A549 (cell line): Measurements from ENCODE around the gene CCR2. TPM values are rescaled to one million over a fixed set of nuclear protein-coding genes. Genes with fewer than 3 reads are reported as not detected.

ENCODE experiments used
- ATAC-seq, 2 experiments: fragments of 200-7000 bp in 1 of 2; fragments of >200 bp in 1 of 2; cut with Nextera tagmentation in 1 of 2; cut with Tn5 transposase in 1 of 2; 3 replicates each; pipeline versions ENCODE4 v1.8.0 to v1.9.1; 2018 to 2020; ENCODE audit warnings: mild to moderate bottlenecking in 1 of 2, moderate library complexity in 1 of 2
- CTCF ChIA-PET: fragments of 300-600 bp; sonication (Branson Sonifier 250); formaldehyde crosslinking; extraction: SDS; loops from one replicate; lab custom pipeline; 2021; ENCODE audit warnings: antibody characterized with exemption, inconsistent platforms; lab: Yijun Ruan, JAX
- POLR2A ChIA-PET: fragments of 350-600 bp; formaldehyde crosslinking; extraction: SDS; loops from one replicate; lab custom pipeline; 2021; ENCODE audit warnings: antibody characterized with exemption, inconsistent platforms; lab: Yijun Ruan, JAX
- DNase-seq, 2 experiments: peaks; one replicate each; pipeline versions ENCODE4 v3.0.0 to v3.0.0-alpha.2; 2011 to 2016; ENCODE audit warnings: low read depth in 1 of 2, low spot score in 1 of 2
- FAIRE-seq: peaks from 2 replicates; lab custom pipeline; 2011; peaks lifted over from hg19 to GRCh38; lab: Jason Lieb, UNC
- H3K27ac ChIP-seq, 2 experiments: fragments of >200 bp; sonication (Bioruptor Twin); formaldehyde crosslinking; 3 replicates each; pipeline ENCODE4 v1.5.1; 2016 to 2017
- H3K4me1 ChIP-seq: fragments of >200 bp; sonication (Bioruptor Twin); formaldehyde crosslinking; 3 replicates; pipeline ENCODE4 v1.6.1; 2016
- H3K4me2 ChIP-seq: fragments of >200 bp; sonication (Bioruptor Twin); formaldehyde crosslinking; 3 replicates; pipeline ENCODE4 v1.6.1; 2016
- H3K4me3 ChIP-seq: fragments of >200 bp; sonication (Bioruptor Twin); formaldehyde crosslinking; 3 replicates; pipeline ENCODE4 v1.5.1; 2016
- H3K9me3 ChIP-seq: fragments of >200 bp; sonication (Bioruptor Twin); formaldehyde crosslinking; 3 replicates; pipeline ENCODE4 v1.6.1; 2016
- EHMT2 ChIP-seq: fragments of 200-600 bp; sonication (generic); IDR thresholded peaks from 2 replicates; pipeline ENCODE4 v1.6.1; 2016; ENCODE audit warnings: antibody characterized with exemption, low read depth, mild to moderate bottlenecking, moderate library complexity
- FOSB ChIP-seq: fragments of 250-450 bp; sonication (Bioruptor Pico); IDR thresholded peaks from 2 replicates; pipeline ENCODE4 v1.5.0; 2020; ENCODE audit warnings: mild to moderate bottlenecking, moderate library complexity
- FOSL2 ChIP-seq, 2 experiments: fragments of 450-650 bp in 1 of 2; fragments of >200 bp in 1 of 2; sonication (Bioruptor Twin) in 1 of 2; formaldehyde crosslinking; IDR thresholded peaks; 2 replicates each; pipeline versions ENCODE4 v1.5.0 to v1.6.1; 2016 to 2020; ENCODE audit warnings: mild to moderate bottlenecking in 1 of 2, moderate library complexity in 1 of 2
- FOXS1 ChIP-seq: fragments of 250-450 bp; sonication (Bioruptor Pico); IDR thresholded peaks from 2 replicates; pipeline ENCODE4 v1.5.0; 2020; ENCODE audit warnings: mild to moderate bottlenecking, moderate library complexity
- HES2 ChIP-seq: fragments of >200 bp; sonication (Bioruptor Twin); formaldehyde crosslinking; IDR thresholded peaks from 2 replicates; pipeline ENCODE4 v1.6.1; 2016
- KDM1A ChIP-seq: fragments of 200-600 bp; sonication (generic); IDR thresholded peaks from 2 replicates; pipeline ENCODE4 v1.6.1; 2016; ENCODE audit warnings: low read depth, mild to moderate bottlenecking
- NPAS2 ChIP-seq: fragments of 250-450 bp; sonication (Bioruptor Pico); IDR thresholded peaks from 2 replicates; pipeline ENCODE4 v1.8.0; 2022; ENCODE audit warnings: mild to moderate bottlenecking, moderate library complexity, borderline replicate concordance
- PBX3 ChIP-seq: IDR thresholded peaks from 2 replicates; pipeline ENCODE4 v1.6.1; 2012
- POLR2AphosphoS2 ChIP-seq: conservative IDR thresholded peaks from 2 replicates; pipeline ENCODE4 v1.6.1; 2012; ENCODE audit warnings: low read length, improper control_type of control experiment, inconsistent platforms
- RAD21 ChIP-seq, 2 experiments: fragments of >200 bp in 1 of 2; sonication (Bioruptor Twin) in 1 of 2; formaldehyde crosslinking in 1 of 2; IDR thresholded peaks in 1 of 2; conservative IDR thresholded peaks in 1 of 2; 2 replicates in 1 of 2; 3 replicates in 1 of 2; pipeline ENCODE4 v1.6.1; 2012 to 2018; ENCODE audit warnings: inconsistent platforms in 1 of 2
- RARB ChIP-seq: fragments of 250-450 bp; sonication (Bioruptor Pico); IDR thresholded peaks from 2 replicates; pipeline ENCODE4 v1.8.0; 2021; ENCODE audit warnings: mild to moderate bottlenecking, moderate library complexity
- REST ChIP-seq: fragments of 200-600 bp; sonication (generic); IDR thresholded peaks from 2 replicates; pipeline ENCODE4 v1.6.1; 2016; ENCODE audit warnings: antibody characterized with exemption, mild to moderate bottlenecking, moderate library complexity
- SREBF2 ChIP-seq: fragments of 450-650 bp; IDR thresholded peaks from 2 replicates; pipeline ENCODE4 v1.6.1; 2014; ENCODE audit warnings: mild to moderate bottlenecking, moderate library complexity
- TP53 ChIP-seq: fragments of 250-450 bp; sonication (Bioruptor Pico); IDR thresholded peaks from 2 replicates; pipeline ENCODE4 v1.5.0; 2021; ENCODE audit warnings: mild to moderate bottlenecking, moderate library complexity
- USF2 ChIP-seq: fragments of 450-650 bp; IDR thresholded peaks from 2 replicates; pipeline ENCODE4 v1.6.1; 2014; ENCODE audit warnings: antibody characterized with exemption
- ZC3H11A ChIP-seq: fragments of 450-650 bp; IDR thresholded peaks from 2 replicates; pipeline ENCODE4 v1.6.1; 2014; ENCODE audit warnings: antibody characterized with exemption, mild to moderate bottlenecking
- WGBS: methylation state at CpG from one replicate; pipeline ENCODE4 v1.1.6; 2017; ENCODE audit errors: missing lambda C conversion rate; 5-methylcytosine and 5-hydroxymethylcytosine counted together
- polyA plus RNA-seq, 4 experiments: library from polyadenylated mRNA; depleted of rRNA in 3 of 4; stranded (reverse); fragments of >200 nt; fragmentation: RNase III in 1 of 4; extraction: RNeasy Plus Mini Kit Qiagen cat#74134 plus additional on column Dnase treatment in 1 of 4; gene quantifications; 2 replicates in 3 of 4; 3 replicates in 1 of 4; pipeline ENCODE4 v1.2.3, GENCODE V29; 2011 to 2017

CCR2 gene
- polyA plus RNA-seq, 2 of the 4 experiments (the other 2 are of a cell fraction), result not detected

GRCh38 chr3:46406788-46407611 lies 53.1 kb downstream of the CCR2 start, which contains the start of the genes CCR5AS and CCRL2:
TSS of gene CCR5AS (minus strand) at chr3:46407066.
TSS of gene CCRL2 (plus strand) at chr3:46407259. CDS start at chr3:46408080, 821 bp downstream.
- POLR2A ChIA-PET, result no interaction called here
- ATAC-seq, result peak; percentile 43 to 65; a peak in 3 of 6 replicates
- FAIRE-seq, result no peak
- Histone ChIP-seq H3K27ac (no peak within 1 kb of the TSS), H3K9me3 (no peaks in the 10 kb centered on the region), H3K4me3 (no peak within 1 kb of the TSS), H3K4me1 (no peaks in the 10 kb centered on the region)
- TF ChIP-seq NPAS2 (CRISPR knock-in tag) (no peak), SREBF2 (no peak), FOXS1 (CRISPR knock-in tag) (no peak), RARB (CRISPR knock-in tag) (no peak)
- TF ChIP-seq, all 56 proteins: peak for 0
- 24% methylated on average over 11 of the region's 20 CpGs for WGBS
- no peak for DNase-seq
- peak within 1 kb of the TSS; percentile 37 for H3K4me2 ChIP-seq
- CTCF ChIA-PET, result interaction anchor here (1.0 kb wide), 1 partner anchor 151 kb away, joined by 4 read pairs; no protein-coding TSS in a partner anchor

GRCh38 chr3:46407970-46408369 lies 54.1 kb downstream of the CCR2 start:
- DNase-seq, result no peak
- FAIRE-seq, result no peak

GRCh38 chr3:46408853-46409252 lies 54.9 kb downstream of the CCR2 start:
- CTCF ChIA-PET, result interaction anchor here (1.1 kb wide), 1 partner anchor 10 kb away, joined by 3 read pairs; no protein-coding TSS in a partner anchor
- 70% methylated on average over 7 of the region's 7 CpGs for WGBS

More at GRCh38 chr3:46407970-46408369, 54.1 kb downstream of the CCR2 start:
- H3K4me2 ChIP-seq, result no peak overlapping the region
- ATAC-seq, result no peak
- no peak overlapping the region for H3K4me3 ChIP-seq
- ChIA-PET CTCF (no interaction called here), POLR2A (no interaction called here)
- H3K27ac ChIP-seq, result no peak overlapping the region
- WGBS, result 79% methylated on average over 7 of the region's 7 CpGs
- H3K9me3 ChIP-seq, result no peaks in the 10 kb centered on the region
- no peak for TF ChIP-seq KDM1A
- no peak for TF ChIP-seq REST
- TF ChIP-seq USF2, result no peak
- no peak for TF ChIP-seq RAD21 (conservative IDR thresholded peaks at IDR 0.05 in 1 of 2, IDR thresholded peaks at IDR 0.05 in 1 of 2)
- no peak for TF ChIP-seq EHMT2
- TF ChIP-seq POLR2AphosphoS2, result no peak
- no peak for TF ChIP-seq TP53 (CRISPR knock-in tag)
- TF ChIP-seq, all 56 proteins: peak for 0
- no peaks in the 10 kb centered on the region for H3K4me1 ChIP-seq

More at GRCh38 chr3:46408853-46409252, 54.9 kb downstream of the CCR2 start:
- POLR2A ChIA-PET, result interaction anchor here (0.6 kb wide), 1 partner anchor 948 kb away, joined by 3 read pairs; no protein-coding TSS in a partner anchor
- TF ChIP-seq PBX3, result no peak
- no peak for TF ChIP-seq HES2
- no peak for TF ChIP-seq FOSB (CRISPR knock-in tag)
- no peak for TF ChIP-seq ZC3H11A
- no peak for TF ChIP-seq FOSL2 (IDR thresholded peaks at IDR 0.05)
- TF ChIP-seq FOSL2 (CRISPR knock-in tag; IDR thresholded peaks at IDR 0.05), result no peak
- no peak for TF ChIP-seq EHMT2
- TF ChIP-seq, all 56 proteins: peak for 0
- H3K27ac ChIP-seq, result no peak overlapping the region
- no peak for FAIRE-seq
- no peaks in the 10 kb centered on the region for H3K4me1 ChIP-seq
- H3K4me2 ChIP-seq, result no peak overlapping the region
- H3K9me3 ChIP-seq, result no peaks in the 10 kb centered on the region
- ATAC-seq, result no peak
- no peak for DNase-seq
- no peak overlapping the region for H3K4me3 ChIP-seq
